Kidney capillary endothelial cell (primary cell): Measurements from ENCODE around the gene PKD1L1.
"Not testable (repeated sequence)": the region's sequence is repeated elsewhere in the genome, so short reads cannot be mapped to it uniquely, and the experiment has no call there.

Experiments used
- DNase-seq: peaks from one replicate; pipeline ENCODE4 v3.0.0-alpha.2; 2018; ENCODE audit warnings: low spot score

The PKD1L1 gene

GRCh38 chr7:47818796-47819606, 129.3 kb downstream of the PKD1L1 start:
- DNase-seq = peak; percentile 68

GRCh38 chr7:47817917-47818316, 130.3 kb downstream of the PKD1L1 start:
- no peak for DNase-seq

GRCh38 chr7:47816647-47817046, 131.6 kb downstream of the PKD1L1 start:
- peak; percentile 10 for DNase-seq

- no peak for DNase-seq
These were observed 132.4 kb downstream of the PKD1L1 start for GRCh38 chr7:47815867-47816266.

GRCh38 chr7:47814905-47815613, 133.2 kb downstream of the PKD1L1 start:
- no peak for DNase-seq

- DNase-seq = no peak
These were observed 134.5 kb downstream of the PKD1L1 start for GRCh38 chr7:47813620-47814260.

- DNase-seq = no peak
These were observed 135.7 kb downstream of the PKD1L1 start for GRCh38 chr7:47812429-47813136.

- DNase-seq = no peak
These were observed 136.5 kb downstream of the PKD1L1 start for GRCh38 chr7:47811632-47812380.

- DNase-seq = no peak
These were observed 138.9 kb downstream of the PKD1L1 start for GRCh38 chr7:47809387-47809786.

- DNase-seq = no peak
These were observed 139.9 kb downstream of the PKD1L1 start for GRCh38 chr7:47808321-47808720.

- no peak for DNase-seq
These were observed 140.5 kb downstream of the PKD1L1 start for GRCh38 chr7:47807756-47808155.

- DNase-seq = no peak
These were observed 141.1 kb downstream of the PKD1L1 start for GRCh38 chr7:47807126-47807525.

GRCh38 chr7:47806701-47807103, 141.6 kb downstream of the PKD1L1 start:
- no peak for DNase-seq

GRCh38 chr7:47804767-47805545, 143.3 kb downstream of the PKD1L1 start:
- DNase-seq = no peak

- no peak for DNase-seq
These were observed 144.4 kb downstream of the PKD1L1 start for GRCh38 chr7:47803846-47804245.

GRCh38 chr7:47803025-47803424, 145.2 kb downstream of the PKD1L1 start:
- no peak for DNase-seq

- DNase-seq = no peak
These were observed 146.8 kb downstream of the PKD1L1 start for GRCh38 chr7:47801423-47801822.

- DNase-seq = no peak
These were observed 148.7 kb downstream of the PKD1L1 start for GRCh38 chr7:47799524-47799923.

GRCh38 chr7:47796347-47796746, 151.9 kb downstream of the PKD1L1 start:
- DNase-seq = no peak

- no peak for DNase-seq
These were observed 152.6 kb downstream of the PKD1L1 start for GRCh38 chr7:47795631-47796030.

- not testable (repeated sequence) for DNase-seq
These were observed 153.1 kb downstream of the PKD1L1 start for GRCh38 chr7:47795126-47795525.
